ENCODE data around the gene LAMB3.

GRCh38 chr1:209652121-209652735 is at the start of gene LAMB3:
- TF ChIP-seq CTCF (IDR thresholded peaks at IDR 0.05) (no peak), POLR2A (IDR thresholded peaks at IDR 0.05) (no peak)

Data from adrenal gland (tissue), 5 donors.